HepG2 (cell line): Measurements from ENCODE around the gene WDR7.

Experiments used
- FOXM1 ChIP-seq: sonication (generic); formaldehyde crosslinking; IDR thresholded peaks from 2 replicates; pipeline ENCODE4 v1.5.0; 2020; ENCODE audit warnings: missing genetic modification reagents
- POLR2G ChIP-seq: fragments of 200-400 bp; formaldehyde crosslinking; IDR thresholded peaks from 2 replicates; pipeline ENCODE4 v1.6.1; 2018; ENCODE audit warnings: mild to moderate bottlenecking, low read depth, low read length, moderate library complexity
- ZNF564 ChIP-seq: sonication (generic); formaldehyde crosslinking; IDR thresholded peaks from 2 replicates; pipeline ENCODE4 v1.8.1; 2023; ENCODE audit warnings: mild to moderate bottlenecking, missing genetic modification reagents
- TF ChIP-seq, protein P1 (sequence below): IDR thresholded peaks from 2 replicates; pipeline ENCODE4 v1.6.1; 2016; ENCODE audit warnings: low read depth, control low read depth
- TF ChIP-seq, protein P2 (sequence below): sonication (generic); formaldehyde crosslinking; IDR thresholded peaks from 2 replicates; pipeline ENCODE4 v1.5.0; 2020; ENCODE audit warnings: mild to moderate bottlenecking, missing genetic modification reagents, moderate library complexity

DNA sequence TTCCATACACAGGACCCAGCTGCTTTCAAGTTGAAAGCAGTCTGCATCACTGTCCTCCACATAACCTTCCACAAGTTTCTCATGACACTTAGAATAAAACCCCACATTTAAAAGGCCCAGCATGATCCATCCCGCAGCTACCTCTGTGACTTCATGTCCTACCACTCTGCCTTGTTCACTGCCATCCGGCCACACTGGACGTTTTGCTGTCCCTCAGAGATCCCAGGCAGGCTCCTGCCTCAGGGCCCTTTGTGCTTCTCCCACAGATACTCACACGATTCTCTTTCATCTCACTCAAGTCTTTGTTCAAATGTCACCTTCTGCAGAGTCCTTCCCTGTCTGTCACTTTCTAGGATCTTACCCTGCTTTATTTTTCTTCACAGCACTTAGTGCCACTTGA is 262.8 kb downstream of the WDR7 start:
- TF ChIP-seq POLR2G, result no peak
- TF ChIP-seq, protein P1, sequence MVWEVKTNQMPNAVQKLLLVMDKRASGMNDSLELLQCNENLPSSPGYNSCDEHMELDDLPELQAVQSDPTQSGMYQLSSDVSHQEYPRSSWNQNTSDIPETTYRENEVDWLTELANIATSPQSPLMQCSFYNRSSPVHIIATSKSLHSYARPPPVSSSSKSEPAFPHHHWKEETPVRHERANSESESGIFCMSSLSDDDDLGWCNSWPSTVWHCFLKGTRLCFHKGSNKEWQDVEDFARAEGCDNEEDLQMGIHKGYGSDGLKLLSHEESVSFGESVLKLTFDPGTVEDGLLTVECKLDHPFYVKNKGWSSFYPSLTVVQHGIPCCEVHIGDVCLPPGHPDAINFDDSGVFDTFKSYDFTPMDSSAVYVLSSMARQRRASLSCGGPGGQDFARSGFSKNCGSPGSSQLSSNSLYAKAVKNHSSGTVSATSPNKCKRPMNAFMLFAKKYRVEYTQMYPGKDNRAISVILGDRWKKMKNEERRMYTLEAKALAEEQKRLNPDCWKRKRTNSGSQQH, result no peak
- TF ChIP-seq, protein P2, sequence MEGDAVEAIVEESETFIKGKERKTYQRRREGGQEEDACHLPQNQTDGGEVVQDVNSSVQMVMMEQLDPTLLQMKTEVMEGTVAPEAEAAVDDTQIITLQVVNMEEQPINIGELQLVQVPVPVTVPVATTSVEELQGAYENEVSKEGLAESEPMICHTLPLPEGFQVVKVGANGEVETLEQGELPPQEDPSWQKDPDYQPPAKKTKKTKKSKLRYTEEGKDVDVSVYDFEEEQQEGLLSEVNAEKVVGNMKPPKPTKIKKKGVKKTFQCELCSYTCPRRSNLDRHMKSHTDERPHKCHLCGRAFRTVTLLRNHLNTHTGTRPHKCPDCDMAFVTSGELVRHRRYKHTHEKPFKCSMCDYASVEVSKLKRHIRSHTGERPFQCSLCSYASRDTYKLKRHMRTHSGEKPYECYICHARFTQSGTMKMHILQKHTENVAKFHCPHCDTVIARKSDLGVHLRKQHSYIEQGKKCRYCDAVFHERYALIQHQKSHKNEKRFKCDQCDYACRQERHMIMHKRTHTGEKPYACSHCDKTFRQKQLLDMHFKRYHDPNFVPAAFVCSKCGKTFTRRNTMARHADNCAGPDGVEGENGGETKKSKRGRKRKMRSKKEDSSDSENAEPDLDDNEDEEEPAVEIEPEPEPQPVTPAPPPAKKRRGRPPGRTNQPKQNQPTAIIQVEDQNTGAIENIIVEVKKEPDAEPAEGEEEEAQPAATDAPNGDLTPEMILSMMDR (CRISPR knock-in tag), result no peak
- no peak for TF ChIP-seq FOXM1 (CRISPR knock-in tag)
- no peak for TF ChIP-seq ZNF564 (CRISPR knock-in tag)
